H9 (cell line): ENCODE data around the gene GABRB2. TPM values are rescaled to one million over a fixed set of nuclear protein-coding genes. Genes with fewer than 3 reads are reported as not detected.

Experiments
- DNase-seq: peaks from one replicate; pipeline ENCODE4 v3.0.0-alpha.2; 2017
- H2AFZ ChIP-seq: one replicate; pipeline ENCODE4 v1.6.1; 2013; ENCODE audit warnings: mild to moderate bottlenecking, low read length, control low read depth, moderate library complexity
- H2AK5ac ChIP-seq: 2 replicates; pipeline ENCODE4 v1.6.1; 2013; ENCODE audit warnings: low read length, control low read depth, mixed read lengths; ENCODE audit not compliant: insufficient read length
- H2BK120ac ChIP-seq: one replicate; pipeline ENCODE4 v1.6.1; 2013; ENCODE audit warnings: low read depth, mild to moderate bottlenecking, low read length, control low read depth, inconsistent platforms; ENCODE audit not compliant: poor library complexity, severe bottlenecking
- H2BK12ac ChIP-seq: 2 replicates; pipeline ENCODE4 v1.6.1; 2013; ENCODE audit warnings: low read length, control low read depth, mixed read lengths, low read depth; ENCODE audit not compliant: insufficient read length
- H2BK15ac ChIP-seq: 2 replicates; pipeline ENCODE4 v1.6.1; 2013; ENCODE audit warnings: low read depth, low read length, control low read depth
- H2BK20ac ChIP-seq: one replicate; pipeline ENCODE4 v1.6.1; 2013; ENCODE audit warnings: low read depth, mild to moderate bottlenecking, low read length, control low read depth, inconsistent platforms; ENCODE audit not compliant: poor library complexity, severe bottlenecking
- H2BK5ac ChIP-seq: 2 replicates; pipeline ENCODE4 v1.6.1; 2013; ENCODE audit warnings: low read length, control low read depth, mixed read lengths; ENCODE audit not compliant: insufficient read length
- H3K14ac ChIP-seq: 2 replicates; pipeline ENCODE4 v1.6.1; 2013; ENCODE audit warnings: low read length, control low read depth; ENCODE audit not compliant: insufficient read depth
- H3K18ac ChIP-seq: 2 replicates; pipeline ENCODE4 v1.6.1; 2013; ENCODE audit warnings: low read depth, mild to moderate bottlenecking, mixed read lengths, low read length, control low read depth; ENCODE audit not compliant: insufficient read length
- H3K23ac ChIP-seq: 2 replicates; pipeline ENCODE4 v1.6.1; 2013; ENCODE audit warnings: low read length, control low read depth, mixed read lengths, low read depth; ENCODE audit not compliant: insufficient read length
- H3K23me2 ChIP-seq: 2 replicates; pipeline ENCODE4 v1.6.1; 2013; ENCODE audit warnings: low read depth, mild to moderate bottlenecking, mixed read lengths, low read length, control low read depth; ENCODE audit not compliant: insufficient read length, poor library complexity, severe bottlenecking
- H3K27ac ChIP-seq: 2 replicates; pipeline ENCODE4 v1.5.1; 2013; ENCODE audit warnings: low read length, control low read depth, mixed read lengths, low read depth; ENCODE audit not compliant: insufficient read length
- H3K27me3 ChIP-seq: 2 replicates; pipeline ENCODE4 v1.6.1; 2013; ENCODE audit warnings: low read length, control low read depth, inconsistent platforms; ENCODE audit not compliant: insufficient read depth
- H3K4ac ChIP-seq: 2 replicates; pipeline ENCODE4 v1.6.1; 2013; ENCODE audit warnings: low read depth, mild to moderate bottlenecking, control low read depth, inconsistent platforms, low read length, moderate library complexity
- H3K4me1 ChIP-seq: 2 replicates; pipeline ENCODE4 v1.6.1; 2013; ENCODE audit warnings: low read length, control low read depth, inconsistent platforms; ENCODE audit not compliant: insufficient read depth
- H3K4me2 ChIP-seq: 2 replicates; pipeline ENCODE4 v1.6.1; 2013; ENCODE audit warnings: low read length, control low read depth, mixed read lengths; ENCODE audit not compliant: insufficient read length, insufficient read depth
- H3K56ac ChIP-seq: 2 replicates; pipeline ENCODE4 v1.6.1; 2013; ENCODE audit warnings: low read depth, mild to moderate bottlenecking, mixed read lengths, low read length, control low read depth; ENCODE audit not compliant: insufficient read length
- H3K79me1 ChIP-seq: 2 replicates; pipeline ENCODE4 v1.6.1; 2013; ENCODE audit warnings: low read depth, mild to moderate bottlenecking, moderate library complexity, low read length, control low read depth, inconsistent platforms; ENCODE audit not compliant: insufficient read depth, poor library complexity, severe bottlenecking
- H3K79me2 ChIP-seq: 2 replicates; pipeline ENCODE4 v1.6.1; 2013; ENCODE audit warnings: low read length, control low read depth, inconsistent platforms; ENCODE audit not compliant: insufficient read depth
- H3K9ac ChIP-seq: 2 replicates; pipeline ENCODE4 v1.6.1; 2013; ENCODE audit warnings: low read length, control low read depth, mixed read lengths; ENCODE audit not compliant: insufficient read length; ENCODE audit errors: extremely low read depth
- H3K9me3 ChIP-seq: one replicate; pipeline ENCODE4 v1.6.1; 2013; ENCODE audit warnings: low read depth, low read length, inconsistent platforms; ENCODE audit not compliant: control insufficient read depth
- H3T11ph ChIP-seq: one replicate; pipeline ENCODE4 v1.6.1; 2013; ENCODE audit warnings: mild to moderate bottlenecking, low read length, control low read depth, inconsistent platforms
- H4K20me1 ChIP-seq: one replicate; pipeline ENCODE4 v1.6.1; 2013; ENCODE audit not compliant: control insufficient read depth, insufficient read length, insufficient read depth
- H4K5ac ChIP-seq: 2 replicates; pipeline ENCODE4 v1.6.1; 2013; ENCODE audit warnings: low read depth, mild to moderate bottlenecking, mixed read lengths, low read length, control low read depth; ENCODE audit not compliant: insufficient read length
- H4K8ac ChIP-seq: replicated peaks from 2 replicates; pipeline ENCODE4 v1.6.1; 2013; ENCODE audit warnings: low read length, control low read depth, mixed read lengths, low read depth; ENCODE audit not compliant: insufficient read length
- H4K91ac ChIP-seq: 2 replicates; pipeline ENCODE4 v1.6.1; 2013; ENCODE audit warnings: low read depth, mild to moderate bottlenecking, moderate library complexity, mixed read lengths, low read length, control low read depth; ENCODE audit not compliant: insufficient read length
- H3K27ac Mint-ChIP-seq, 3 experiments: 2 replicates in 2 of 3; 3 replicates in 1 of 3; pipeline ENCODE4 v1.8.0; 2020 to 2021; ENCODE audit warnings: mixed read lengths in 3 of 3, mild to moderate bottlenecking in 1 of 3, moderate library complexity in 1 of 3
- H3K27me3 Mint-ChIP-seq: 2 replicates; pipeline ENCODE4 v1.8.0; 2021; ENCODE audit warnings: low read depth, mild to moderate bottlenecking, moderate library complexity, mixed read lengths
- H3K36me3 Mint-ChIP-seq, 3 experiments: 2 replicates in 2 of 3; 3 replicates in 1 of 3; pipeline ENCODE4 v1.8.0; 2020 to 2021; ENCODE audit warnings: low read depth in 3 of 3, mixed read lengths in 3 of 3; ENCODE audit not compliant: insufficient read depth in 1 of 3
- H3K4me1 Mint-ChIP-seq, 2 experiments: 2 replicates each; pipeline ENCODE4 v1.8.0; 2020; ENCODE audit warnings: mixed read lengths in 2 of 2
- H3K4me3 Mint-ChIP-seq, 2 experiments: 2 replicates in 1 of 2; 3 replicates in 1 of 2; pipeline ENCODE4 v1.8.0; 2020 to 2021; ENCODE audit warnings: mild to moderate bottlenecking in 2 of 2, mixed read lengths in 2 of 2, moderate library complexity in 1 of 2
- H3K9me3 Mint-ChIP-seq, 2 experiments: 2 replicates in 1 of 2; 3 replicates in 1 of 2; pipeline ENCODE4 v1.8.0; 2020; ENCODE audit warnings: mild to moderate bottlenecking in 2 of 2, mixed read lengths in 2 of 2, moderate library complexity in 1 of 2
- WGBS: extraction: QIAGEN DNeasy Blood & Tissue Kit; methylation state at CpG from one replicate; pipeline ENCODE4 v1.1.7; 2013; ENCODE audit warnings: missing lambda C conversion rate, low lambda C conversion rate, mixed read lengths; ENCODE audit not compliant: insufficient read length; ENCODE audit errors: extremely low coverage; 5-methylcytosine and 5-hydroxymethylcytosine counted together
- total RNA-seq: library from RNA; stranded (reverse); gene quantifications from 2 replicates; pipeline ENCODE4 v1.2.1, GENCODE V29; 2021
- TF ChIP-seq, protein P1 (sequence below): fragments of 200-600 bp; sonication (generic); conservative IDR thresholded peaks from 3 replicates; pipeline ENCODE4 v1.8.0; 2021; ENCODE audit warnings: antibody characterized with exemption, mild to moderate bottlenecking

GABRB2 gene
- total RNA-seq, 1 experiment from 2014 or later: 0.20 TPM

DNA sequence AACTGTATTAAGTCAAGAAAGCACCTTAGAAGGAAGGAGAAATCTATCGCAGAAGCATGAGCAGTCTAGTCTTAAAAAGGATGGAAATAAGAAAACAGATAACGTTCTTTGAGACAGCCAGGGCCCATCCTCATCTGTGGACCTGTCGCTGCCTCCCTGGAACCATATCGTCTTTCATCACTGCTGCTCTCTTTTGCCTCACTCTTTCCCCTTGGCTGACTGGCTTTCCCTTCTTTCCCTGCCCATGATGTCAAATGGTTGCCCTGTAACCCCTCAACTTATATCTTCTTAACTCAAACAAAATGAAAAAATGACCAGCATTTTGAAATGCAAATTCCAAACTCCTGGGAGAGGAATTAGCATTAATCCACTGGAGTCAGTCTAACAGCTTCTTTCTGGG is 299.8 kb downstream of the GABRB2 start:
- Histone ChIP-seq H3K79me2 (no peaks in the 10 kb centered on the region), H3T11ph (no peak overlapping the region), H3K27ac (no peak overlapping the region), H3K9ac (no peak overlapping the region), H2BK5ac (no peak overlapping the region), H2BK20ac (no peak overlapping the region), H4K8ac (no peak overlapping the region), H3K14ac (no peak overlapping the region), H3K18ac (no peak overlapping the region), H3K23ac (no peak overlapping the region), H2BK12ac (no peak overlapping the region), H2BK120ac (no peak overlapping the region), H4K91ac (no peak overlapping the region), H2BK15ac (no peak overlapping the region), H3K23me2 (no peaks in the 10 kb centered on the region), H3K79me1 (no peaks in the 10 kb centered on the region), H3K56ac (no peak overlapping the region), H3K9me3 (no peaks in the 10 kb centered on the region), H4K5ac (no peak overlapping the region), H3K4me1 (no peaks in the 10 kb centered on the region; the same call in 1 of the 2 replicates), H3K4me2 (no peak overlapping the region), H4K20me1 (no peaks in the 10 kb centered on the region), H2AFZ (no peak overlapping the region), H3K27me3 (no peaks in the 10 kb centered on the region), H2AK5ac (no peak overlapping the region), H3K4ac (no peak overlapping the region)
- H3K9me3 Mint-ChIP-seq: peaks cover 31 to 36% of the 10 kb centered on the region in 2 experiments
- no peak overlapping the region for H3K4me3 Mint-ChIP-seq
- H3K4me1 Mint-ChIP-seq: no peaks in the 10 kb centered on the region
- DNase-seq: no peak
- H3K36me3 Mint-ChIP-seq: peaks cover 19 to 32% (median 30%) of the 10 kb centered on the region in 3 experiments
- H3K27ac Mint-ChIP-seq: no peak overlapping the region
- no peaks in the 10 kb centered on the region; the same call in 1 of the 2 replicates for H3K27me3 Mint-ChIP-seq
- TF ChIP-seq, protein P1, sequence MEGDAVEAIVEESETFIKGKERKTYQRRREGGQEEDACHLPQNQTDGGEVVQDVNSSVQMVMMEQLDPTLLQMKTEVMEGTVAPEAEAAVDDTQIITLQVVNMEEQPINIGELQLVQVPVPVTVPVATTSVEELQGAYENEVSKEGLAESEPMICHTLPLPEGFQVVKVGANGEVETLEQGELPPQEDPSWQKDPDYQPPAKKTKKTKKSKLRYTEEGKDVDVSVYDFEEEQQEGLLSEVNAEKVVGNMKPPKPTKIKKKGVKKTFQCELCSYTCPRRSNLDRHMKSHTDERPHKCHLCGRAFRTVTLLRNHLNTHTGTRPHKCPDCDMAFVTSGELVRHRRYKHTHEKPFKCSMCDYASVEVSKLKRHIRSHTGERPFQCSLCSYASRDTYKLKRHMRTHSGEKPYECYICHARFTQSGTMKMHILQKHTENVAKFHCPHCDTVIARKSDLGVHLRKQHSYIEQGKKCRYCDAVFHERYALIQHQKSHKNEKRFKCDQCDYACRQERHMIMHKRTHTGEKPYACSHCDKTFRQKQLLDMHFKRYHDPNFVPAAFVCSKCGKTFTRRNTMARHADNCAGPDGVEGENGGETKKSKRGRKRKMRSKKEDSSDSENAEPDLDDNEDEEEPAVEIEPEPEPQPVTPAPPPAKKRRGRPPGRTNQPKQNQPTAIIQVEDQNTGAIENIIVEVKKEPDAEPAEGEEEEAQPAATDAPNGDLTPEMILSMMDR: no peak
- WGBS: no CpG with 5 or more reads among the region's 4 CpGs
